Neural cell (in vitro differentiated cells): Measurements from ENCODE around the gene EFEMP2. TPM values are rescaled to one million over a fixed set of nuclear protein-coding genes. Genes with fewer than 3 reads are reported as not detected.

Experiments used
- H2AFZ ChIP-seq: fragments of 200-600, 300-800 bp; sonication (generic), shearing (Covaris generic); 2 replicates; pipeline ENCODE4 v1.6.0; 2014; ENCODE audit warnings: low read depth, mild to moderate bottlenecking, antibody characterized with exemption, low read length, moderate library complexity
- H3F3A ChIP-seq: fragments of 200-600 bp; shearing (Covaris generic); 2 replicates; pipeline ENCODE4 v1.6.1; 2016; ENCODE audit warnings: mild to moderate bottlenecking, moderate library complexity, mixed read lengths, antibody characterized with exemption, low read length; ENCODE audit not compliant: insufficient read depth, poor library complexity, severe bottlenecking
- H3K27ac ChIP-seq: fragments of 200-600, 300-800 bp; sonication (generic), shearing (Covaris generic); 2 replicates; pipeline ENCODE4 v1.5.1; 2014; ENCODE audit warnings: mild to moderate bottlenecking, low read length, moderate library complexity
- H3K27me3 ChIP-seq: fragments of 300-800, 200-600 bp; sonication (generic), shearing (Covaris generic); 2 replicates; pipeline ENCODE4 v1.6.0; 2014; ENCODE audit warnings: mild to moderate bottlenecking, low read depth, low read length, moderate library complexity; ENCODE audit not compliant: insufficient read depth
- H3K36me3 ChIP-seq: fragments of 300-800, 200-600 bp; sonication (generic), shearing (Covaris generic); 2 replicates; pipeline ENCODE4 v1.5.1; 2014; ENCODE audit warnings: mild to moderate bottlenecking, antibody characterized with exemption, low read length, moderate library complexity; ENCODE audit not compliant: insufficient read depth
- H3K4me2 ChIP-seq: fragments of 300-800, 200-600 bp; sonication (generic), shearing (Covaris generic); 2 replicates; pipeline ENCODE4 v1.6.0; 2014; ENCODE audit warnings: mild to moderate bottlenecking, low read length
- H3K4me3 ChIP-seq: fragments of 300-800, 200-600 bp; sonication (generic), shearing (Covaris generic); 2 replicates; pipeline ENCODE4 v1.5.1; 2014; ENCODE audit warnings: mild to moderate bottlenecking, low read length, moderate library complexity
- H3K79me2 ChIP-seq: fragments of 200-600 bp; shearing (Covaris generic); replicated peaks from 2 replicates; pipeline ENCODE4 v1.6.0; 2014; ENCODE audit warnings: mild to moderate bottlenecking, low read length, moderate library complexity; ENCODE audit not compliant: insufficient read depth
- H3K9ac ChIP-seq: fragments of 300-800, 200-600 bp; sonication (generic), shearing (Covaris generic); 2 replicates; pipeline ENCODE4 v1.6.1; 2016; ENCODE audit warnings: mild to moderate bottlenecking, low read length, mixed read lengths
- H3K9me2 ChIP-seq: fragments of 200-600 bp; shearing (Covaris generic); 2 replicates; pipeline ENCODE4 v1.6.1; 2016; ENCODE audit warnings: mild to moderate bottlenecking, low read length, mixed read lengths; ENCODE audit not compliant: insufficient read depth
- H3K9me3 ChIP-seq: fragments of 200-600, 300-800 bp; sonication (generic), shearing (Covaris generic); 2 replicates; pipeline ENCODE4 v1.6.1; 2016; ENCODE audit warnings: mild to moderate bottlenecking, mixed run types, low read length, moderate library complexity, mixed read lengths
- H4K20me1 ChIP-seq: fragments of 200-600 bp; shearing (Covaris generic); 2 replicates; pipeline ENCODE4 v1.6.1; 2016; ENCODE audit warnings: mild to moderate bottlenecking, mixed run types; ENCODE audit not compliant: insufficient read depth
- EP300 ChIP-seq: fragments of 450-650 bp; conservative IDR thresholded peaks from 2 replicates; pipeline ENCODE4 v1.6.1; 2014; ENCODE audit warnings: antibody characterized with exemption, mild to moderate bottlenecking, moderate library complexity; ENCODE audit not compliant: poor library complexity, severe bottlenecking
- EZH2 ChIP-seq: fragments of 200-600, 300-800 bp; shearing (Covaris generic), sonication (generic); IDR thresholded peaks from 2 replicates; pipeline ENCODE4 v1.6.1; 2014; ENCODE audit warnings: antibody characterized with exemption, low read length, borderline replicate concordance, mild to moderate bottlenecking; ENCODE audit not compliant: insufficient read depth, poor library complexity, severe bottlenecking
- MXI1 ChIP-seq: fragments of 450-650 bp; conservative IDR thresholded peaks from 2 replicates; pipeline ENCODE4 v1.6.1; 2014; ENCODE audit warnings: antibody characterized with exemption, mild to moderate bottlenecking; ENCODE audit not compliant: poor library complexity, severe bottlenecking
- POLR2AphosphoS5 ChIP-seq: IDR thresholded peaks from 2 replicates; pipeline ENCODE4 v1.6.1; 2012
- RAD21 ChIP-seq: fragments of 450-650 bp; conservative IDR thresholded peaks from 2 replicates; pipeline ENCODE4 v1.6.1; 2014; ENCODE audit warnings: antibody characterized with exemption, mild to moderate bottlenecking, moderate library complexity
- SMC3 ChIP-seq: fragments of 450-650 bp; conservative IDR thresholded peaks from 2 replicates; pipeline ENCODE4 v1.6.1; 2014; ENCODE audit warnings: antibody characterized with exemption, mild to moderate bottlenecking, moderate library complexity; ENCODE audit not compliant: poor library complexity
- TAF1 ChIP-seq: IDR thresholded peaks from 2 replicates; pipeline ENCODE4 v1.6.1; 2012; ENCODE audit warnings: low read depth
- polyA plus RNA-seq: library from polyadenylated mRNA; depleted of rRNA; stranded (reverse); fragments of >200 nt; gene quantifications from 2 replicates; pipeline ENCODE4 v1.2.3, GENCODE V29; 2014
- TF ChIP-seq, protein P1 (sequence below): fragments of 450-650 bp; IDR thresholded peaks from 2 replicates; pipeline ENCODE4 v1.5.1; 2014; ENCODE audit warnings: antibody characterized with exemption, mild to moderate bottlenecking, moderate library complexity; ENCODE audit not compliant: poor library complexity, severe bottlenecking
- TF ChIP-seq, protein P2 (sequence below): IDR thresholded peaks from 2 replicates; pipeline ENCODE4 v1.6.1; 2012; ENCODE audit warnings: borderline replicate concordance

Gene EFEMP2
- polyA plus RNA-seq, 1 donor from 2014 or later, result 0.67 TPM

DNA sequence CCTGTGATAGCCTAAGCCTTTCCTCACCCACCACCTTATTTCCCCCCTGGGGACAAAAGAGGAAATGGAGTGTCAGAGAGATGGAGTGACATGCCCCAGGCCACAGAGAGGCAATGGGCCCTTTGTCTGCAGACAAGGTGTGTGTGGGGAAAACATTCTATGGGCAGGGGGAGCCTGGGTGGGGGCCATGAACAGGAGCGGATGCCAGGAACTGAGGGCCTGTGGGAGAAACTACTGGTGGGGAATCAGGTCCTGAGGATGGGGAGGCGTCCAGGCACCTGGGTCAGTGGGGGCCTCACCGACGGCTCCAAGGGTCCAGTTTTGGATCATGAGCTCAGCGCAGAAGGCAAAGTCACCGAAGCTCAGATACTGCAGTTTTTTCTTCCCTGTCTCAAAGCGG, 12.6 kb upstream of the EFEMP2 start:
- Histone ChIP-seq H3K36me3 (no peaks in the 10 kb centered on the region), H3K27me3 (no peaks in the 10 kb centered on the region)

DNA sequence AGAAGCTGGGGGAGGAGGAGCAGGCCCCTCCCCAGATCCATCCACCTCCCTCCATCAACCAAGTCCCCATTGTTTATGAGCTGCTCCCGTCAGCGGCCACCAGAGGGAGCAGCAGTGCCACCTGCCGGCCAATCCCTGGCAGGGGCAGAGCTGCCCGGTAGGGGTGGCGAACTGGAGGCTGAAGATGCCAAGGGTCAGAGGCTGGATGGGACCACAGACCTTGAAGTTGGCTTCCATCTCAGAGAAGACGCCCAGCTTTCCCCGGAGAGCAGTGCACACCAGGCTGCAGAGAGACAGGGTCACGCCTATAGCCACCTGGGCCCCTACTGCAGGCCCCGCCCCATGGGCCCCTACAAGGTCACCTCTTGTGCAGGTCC, 12.1 kb upstream of the EFEMP2 start:
- no peak overlapping the region for H3K4me2 ChIP-seq
- H2AFZ ChIP-seq, result no peak overlapping the region
- no peaks in the 10 kb centered on the region for H3K9me3 ChIP-seq
- H3K9me2 ChIP-seq, result no peaks in the 10 kb centered on the region
- H3K9ac ChIP-seq, result peak overlapping the region; percentile 56
- TF ChIP-seq SMC3 (peak; percentile 94), POLR2AphosphoS5 (peak; percentile 22), TAF1 (no peak), MXI1 (no peak), EP300 (no peak), EZH2 (no peak), RAD21 (peak; percentile 79)
- TF ChIP-seq, protein P1, sequence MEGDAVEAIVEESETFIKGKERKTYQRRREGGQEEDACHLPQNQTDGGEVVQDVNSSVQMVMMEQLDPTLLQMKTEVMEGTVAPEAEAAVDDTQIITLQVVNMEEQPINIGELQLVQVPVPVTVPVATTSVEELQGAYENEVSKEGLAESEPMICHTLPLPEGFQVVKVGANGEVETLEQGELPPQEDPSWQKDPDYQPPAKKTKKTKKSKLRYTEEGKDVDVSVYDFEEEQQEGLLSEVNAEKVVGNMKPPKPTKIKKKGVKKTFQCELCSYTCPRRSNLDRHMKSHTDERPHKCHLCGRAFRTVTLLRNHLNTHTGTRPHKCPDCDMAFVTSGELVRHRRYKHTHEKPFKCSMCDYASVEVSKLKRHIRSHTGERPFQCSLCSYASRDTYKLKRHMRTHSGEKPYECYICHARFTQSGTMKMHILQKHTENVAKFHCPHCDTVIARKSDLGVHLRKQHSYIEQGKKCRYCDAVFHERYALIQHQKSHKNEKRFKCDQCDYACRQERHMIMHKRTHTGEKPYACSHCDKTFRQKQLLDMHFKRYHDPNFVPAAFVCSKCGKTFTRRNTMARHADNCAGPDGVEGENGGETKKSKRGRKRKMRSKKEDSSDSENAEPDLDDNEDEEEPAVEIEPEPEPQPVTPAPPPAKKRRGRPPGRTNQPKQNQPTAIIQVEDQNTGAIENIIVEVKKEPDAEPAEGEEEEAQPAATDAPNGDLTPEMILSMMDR, result peak; percentile 99
- TF ChIP-seq, protein P2, sequence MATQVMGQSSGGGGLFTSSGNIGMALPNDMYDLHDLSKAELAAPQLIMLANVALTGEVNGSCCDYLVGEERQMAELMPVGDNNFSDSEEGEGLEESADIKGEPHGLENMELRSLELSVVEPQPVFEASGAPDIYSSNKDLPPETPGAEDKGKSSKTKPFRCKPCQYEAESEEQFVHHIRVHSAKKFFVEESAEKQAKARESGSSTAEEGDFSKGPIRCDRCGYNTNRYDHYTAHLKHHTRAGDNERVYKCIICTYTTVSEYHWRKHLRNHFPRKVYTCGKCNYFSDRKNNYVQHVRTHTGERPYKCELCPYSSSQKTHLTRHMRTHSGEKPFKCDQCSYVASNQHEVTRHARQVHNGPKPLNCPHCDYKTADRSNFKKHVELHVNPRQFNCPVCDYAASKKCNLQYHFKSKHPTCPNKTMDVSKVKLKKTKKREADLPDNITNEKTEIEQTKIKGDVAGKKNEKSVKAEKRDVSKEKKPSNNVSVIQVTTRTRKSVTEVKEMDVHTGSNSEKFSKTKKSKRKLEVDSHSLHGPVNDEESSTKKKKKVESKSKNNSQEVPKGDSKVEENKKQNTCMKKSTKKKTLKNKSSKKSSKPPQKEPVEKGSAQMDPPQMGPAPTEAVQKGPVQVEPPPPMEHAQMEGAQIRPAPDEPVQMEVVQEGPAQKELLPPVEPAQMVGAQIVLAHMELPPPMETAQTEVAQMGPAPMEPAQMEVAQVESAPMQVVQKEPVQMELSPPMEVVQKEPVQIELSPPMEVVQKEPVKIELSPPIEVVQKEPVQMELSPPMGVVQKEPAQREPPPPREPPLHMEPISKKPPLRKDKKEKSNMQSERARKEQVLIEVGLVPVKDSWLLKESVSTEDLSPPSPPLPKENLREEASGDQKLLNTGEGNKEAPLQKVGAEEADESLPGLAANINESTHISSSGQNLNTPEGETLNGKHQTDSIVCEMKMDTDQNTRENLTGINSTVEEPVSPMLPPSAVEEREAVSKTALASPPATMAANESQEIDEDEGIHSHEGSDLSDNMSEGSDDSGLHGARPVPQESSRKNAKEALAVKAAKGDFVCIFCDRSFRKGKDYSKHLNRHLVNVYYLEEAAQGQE, result no peak
- peak overlapping the region; percentile 51 for H3K4me3 ChIP-seq
- H3K79me2 ChIP-seq, result peaks cover 17% of the 10 kb centered on the region
- no peaks in the 10 kb centered on the region for H3K27me3 ChIP-seq
- H3K36me3 ChIP-seq, result no peaks in the 10 kb centered on the region
- H4K20me1 ChIP-seq, result no peaks in the 10 kb centered on the region
- H3K27ac ChIP-seq, result peak overlapping the region; percentile 28
- H3F3A ChIP-seq, result no peaks in the 10 kb centered on the region

More for the DNA sequence above, 12.6 kb upstream of the EFEMP2 start:
- peak overlapping the region; percentile 51 for H3K4me3 ChIP-seq
- H3K9me2 ChIP-seq, result no peaks in the 10 kb centered on the region
- H3K9me3 ChIP-seq, result no peaks in the 10 kb centered on the region
- H3K9ac ChIP-seq, result peak overlapping the region; percentile 26
- no peak overlapping the region for H2AFZ ChIP-seq
- H3K27ac ChIP-seq, result no peak overlapping the region
- TF ChIP-seq POLR2AphosphoS5 (no peak), EP300 (no peak), MXI1 (no peak), SMC3 (no peak), RAD21 (no peak), EZH2 (no peak), TAF1 (no peak)
- TF ChIP-seq, protein P2, result no peak
- TF ChIP-seq, protein P1, result no peak
- peaks cover 17% of the 10 kb centered on the region for H3K79me2 ChIP-seq
- no peak overlapping the region for H3K4me2 ChIP-seq
- H4K20me1 ChIP-seq, result no peaks in the 10 kb centered on the region
- peaks cover 4% of the 10 kb centered on the region for H3F3A ChIP-seq
